ENCODE data around the gene FMN1. TPM values are rescaled to one million over a fixed set of nuclear protein-coding genes. Genes with fewer than 3 reads are reported as not detected.

Gene FMN1
- polyA plus RNA-seq, 1 donor from 2014 or later = 0.40 TPM

DNA sequence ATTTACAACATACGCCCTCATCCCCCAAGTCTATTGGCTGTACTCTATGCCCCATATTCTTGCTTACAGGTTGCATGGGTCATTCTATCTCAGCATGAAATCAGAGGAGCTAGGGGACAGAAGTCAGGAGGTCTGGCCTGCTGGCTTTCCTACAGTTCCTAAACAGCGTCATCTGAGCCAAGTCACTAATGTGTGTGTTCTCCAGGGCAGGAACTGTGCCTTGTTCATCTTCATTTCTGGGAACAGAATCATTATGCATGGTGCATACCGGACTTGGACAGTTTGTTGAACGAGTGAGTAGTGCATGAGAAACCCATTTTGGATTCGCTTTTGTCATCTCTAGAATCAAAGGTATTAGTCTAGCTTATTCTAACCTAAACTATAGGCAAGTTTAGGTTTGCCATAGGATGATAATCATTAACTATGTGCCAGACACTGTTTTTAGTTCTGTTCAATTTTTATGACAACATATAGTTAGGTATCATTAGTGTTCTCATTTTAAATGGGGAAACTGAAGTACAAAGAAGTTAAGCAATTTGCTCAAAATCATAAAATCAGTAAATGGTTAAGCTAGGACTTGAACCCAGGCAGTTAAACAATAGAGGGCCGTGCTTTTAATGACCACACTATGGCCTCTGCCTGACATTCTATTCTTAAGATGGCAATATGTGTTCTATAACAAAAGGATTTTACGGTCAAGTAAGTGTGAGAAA, 105.2 kb downstream of the FMN1 start:
- Histone ChIP-seq H3K27ac (ENCODE audit: low read length) (no peak overlapping the region), H3K9me3 (ENCODE audit: low read length) (no peaks in the 10 kb centered on the region), H4K20me1 (ENCODE audit: insufficient read depth) (no peaks in the 10 kb centered on the region), H3F3A (ENCODE audit: insufficient read depth, low read length, poor library complexity, severe bottlenecking) (no peaks in the 10 kb centered on the region), H3K4me3 (ENCODE audit: low read length) (no peak overlapping the region), H3K9me2 (ENCODE audit: insufficient read depth, low read length) (no peaks in the 10 kb centered on the region), H3K36me3 (ENCODE audit: insufficient read depth, low read length) (no peaks in the 10 kb centered on the region), H2AFZ (ENCODE audit: low read depth, low read length) (no peak overlapping the region), H3K79me2 (replicated peaks; ENCODE audit: insufficient read depth, low read length) (no peaks in the 10 kb centered on the region), H3K9ac (ENCODE audit: low read length) (no peak overlapping the region), H3K27me3 (ENCODE audit: insufficient read depth, low read depth, low read length) (no peaks in the 10 kb centered on the region), H3K4me2 (ENCODE audit: low read length) (no peak overlapping the region)
- no peak for TF ChIP-seq POLR2AphosphoS5 (IDR thresholded peaks at IDR 0.05)
- no peak for TF ChIP-seq RAD21 (conservative IDR thresholded peaks at IDR 0.05)
- TF ChIP-seq, protein P1, sequence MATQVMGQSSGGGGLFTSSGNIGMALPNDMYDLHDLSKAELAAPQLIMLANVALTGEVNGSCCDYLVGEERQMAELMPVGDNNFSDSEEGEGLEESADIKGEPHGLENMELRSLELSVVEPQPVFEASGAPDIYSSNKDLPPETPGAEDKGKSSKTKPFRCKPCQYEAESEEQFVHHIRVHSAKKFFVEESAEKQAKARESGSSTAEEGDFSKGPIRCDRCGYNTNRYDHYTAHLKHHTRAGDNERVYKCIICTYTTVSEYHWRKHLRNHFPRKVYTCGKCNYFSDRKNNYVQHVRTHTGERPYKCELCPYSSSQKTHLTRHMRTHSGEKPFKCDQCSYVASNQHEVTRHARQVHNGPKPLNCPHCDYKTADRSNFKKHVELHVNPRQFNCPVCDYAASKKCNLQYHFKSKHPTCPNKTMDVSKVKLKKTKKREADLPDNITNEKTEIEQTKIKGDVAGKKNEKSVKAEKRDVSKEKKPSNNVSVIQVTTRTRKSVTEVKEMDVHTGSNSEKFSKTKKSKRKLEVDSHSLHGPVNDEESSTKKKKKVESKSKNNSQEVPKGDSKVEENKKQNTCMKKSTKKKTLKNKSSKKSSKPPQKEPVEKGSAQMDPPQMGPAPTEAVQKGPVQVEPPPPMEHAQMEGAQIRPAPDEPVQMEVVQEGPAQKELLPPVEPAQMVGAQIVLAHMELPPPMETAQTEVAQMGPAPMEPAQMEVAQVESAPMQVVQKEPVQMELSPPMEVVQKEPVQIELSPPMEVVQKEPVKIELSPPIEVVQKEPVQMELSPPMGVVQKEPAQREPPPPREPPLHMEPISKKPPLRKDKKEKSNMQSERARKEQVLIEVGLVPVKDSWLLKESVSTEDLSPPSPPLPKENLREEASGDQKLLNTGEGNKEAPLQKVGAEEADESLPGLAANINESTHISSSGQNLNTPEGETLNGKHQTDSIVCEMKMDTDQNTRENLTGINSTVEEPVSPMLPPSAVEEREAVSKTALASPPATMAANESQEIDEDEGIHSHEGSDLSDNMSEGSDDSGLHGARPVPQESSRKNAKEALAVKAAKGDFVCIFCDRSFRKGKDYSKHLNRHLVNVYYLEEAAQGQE (IDR thresholded peaks at IDR 0.05; ENCODE audit: borderline replicate concordance) = no peak
- TF ChIP-seq TAF1 (IDR thresholded peaks at IDR 0.05; ENCODE audit: low read depth) = no peak
- TF ChIP-seq, protein P2, sequence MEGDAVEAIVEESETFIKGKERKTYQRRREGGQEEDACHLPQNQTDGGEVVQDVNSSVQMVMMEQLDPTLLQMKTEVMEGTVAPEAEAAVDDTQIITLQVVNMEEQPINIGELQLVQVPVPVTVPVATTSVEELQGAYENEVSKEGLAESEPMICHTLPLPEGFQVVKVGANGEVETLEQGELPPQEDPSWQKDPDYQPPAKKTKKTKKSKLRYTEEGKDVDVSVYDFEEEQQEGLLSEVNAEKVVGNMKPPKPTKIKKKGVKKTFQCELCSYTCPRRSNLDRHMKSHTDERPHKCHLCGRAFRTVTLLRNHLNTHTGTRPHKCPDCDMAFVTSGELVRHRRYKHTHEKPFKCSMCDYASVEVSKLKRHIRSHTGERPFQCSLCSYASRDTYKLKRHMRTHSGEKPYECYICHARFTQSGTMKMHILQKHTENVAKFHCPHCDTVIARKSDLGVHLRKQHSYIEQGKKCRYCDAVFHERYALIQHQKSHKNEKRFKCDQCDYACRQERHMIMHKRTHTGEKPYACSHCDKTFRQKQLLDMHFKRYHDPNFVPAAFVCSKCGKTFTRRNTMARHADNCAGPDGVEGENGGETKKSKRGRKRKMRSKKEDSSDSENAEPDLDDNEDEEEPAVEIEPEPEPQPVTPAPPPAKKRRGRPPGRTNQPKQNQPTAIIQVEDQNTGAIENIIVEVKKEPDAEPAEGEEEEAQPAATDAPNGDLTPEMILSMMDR (IDR thresholded peaks at IDR 0.05; ENCODE audit: poor library complexity, severe bottlenecking) = no peak
- TF ChIP-seq EZH2 (IDR thresholded peaks at IDR 0.05; ENCODE audit: borderline replicate concordance, insufficient read depth, low read length, poor library complexity, severe bottlenecking) = no peak

DNA sequence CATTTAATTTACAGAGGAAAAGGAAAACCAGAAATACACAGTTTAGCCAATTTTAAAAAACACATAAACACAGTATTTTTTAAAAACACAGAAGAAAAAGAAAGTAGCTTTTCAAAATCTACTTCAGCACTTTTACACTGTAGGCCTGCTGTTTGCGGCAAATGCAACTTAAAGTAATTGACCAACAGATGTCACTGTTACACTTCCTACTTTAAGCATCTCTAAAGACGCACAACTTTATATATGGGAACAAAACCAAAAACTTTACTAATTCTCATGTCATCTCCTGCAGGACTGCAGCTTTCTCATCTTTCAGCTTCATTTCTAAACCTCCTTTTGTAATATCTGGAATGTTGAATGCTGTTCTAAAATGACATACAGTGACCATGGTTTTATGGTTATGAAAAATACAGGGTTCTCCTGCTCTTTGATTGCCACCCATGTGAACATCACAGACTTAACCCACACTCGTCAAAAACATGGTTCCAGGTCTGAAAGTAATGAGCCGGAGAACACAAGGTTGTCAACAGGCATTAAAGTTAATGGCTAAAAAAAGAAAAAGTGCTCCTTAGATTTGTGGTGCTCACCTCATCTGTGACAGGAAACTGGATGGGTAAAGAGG, 107.9 kb downstream of the FMN1 start:
- Histone ChIP-seq H3K27ac (ENCODE audit: low read length) (no peak overlapping the region), H4K20me1 (ENCODE audit: insufficient read depth) (no peaks in the 10 kb centered on the region), H3K79me2 (replicated peaks; ENCODE audit: insufficient read depth, low read length) (no peaks in the 10 kb centered on the region), H3K9me3 (ENCODE audit: low read length) (no peaks in the 10 kb centered on the region), H3K9me2 (ENCODE audit: insufficient read depth, low read length) (no peaks in the 10 kb centered on the region), H3K4me3 (ENCODE audit: low read length) (no peak overlapping the region), H3K27me3 (ENCODE audit: insufficient read depth, low read depth, low read length) (no peaks in the 10 kb centered on the region), H3F3A (ENCODE audit: insufficient read depth, low read length, poor library complexity, severe bottlenecking) (no peaks in the 10 kb centered on the region), H3K4me2 (ENCODE audit: low read length) (no peak overlapping the region), H2AFZ (ENCODE audit: low read depth, low read length) (no peak overlapping the region), H3K36me3 (ENCODE audit: insufficient read depth, low read length) (no peaks in the 10 kb centered on the region), H3K9ac (ENCODE audit: low read length) (no peak overlapping the region)
- TF ChIP-seq MXI1 (conservative IDR thresholded peaks at IDR 0.05; ENCODE audit: poor library complexity, severe bottlenecking) = no peak
- peak; percentile 87 for TF ChIP-seq RAD21 (conservative IDR thresholded peaks at IDR 0.05)
- no peak for TF ChIP-seq POLR2AphosphoS5 (IDR thresholded peaks at IDR 0.05)
- peak; percentile 84 for TF ChIP-seq SMC3 (conservative IDR thresholded peaks at IDR 0.05; ENCODE audit: poor library complexity)
- TF ChIP-seq, protein P2 (IDR thresholded peaks at IDR 0.05; ENCODE audit: poor library complexity, severe bottlenecking) = peak; percentile 85
